BE2C (cell line): ENCODE measurements around the gene UBA7.
"Not testable (repeated sequence)": the region's sequence is repeated elsewhere in the genome, so short reads cannot be mapped to it uniquely, and the experiment has no call there.

Source experiments
- DNase-seq: peaks from one replicate; pipeline ENCODE4 v3.0.0-alpha.2; 2020
- H3K27me3 ChIP-seq: fragments of 250-450 bp; sonication (Bioruptor Pico); 2 replicates; pipeline ENCODE4 v1.5.1; 2020; ENCODE audit warnings: mild to moderate bottlenecking
- H3K36me3 ChIP-seq: fragments of 250-450 bp; sonication (Bioruptor Pico); 2 replicates; pipeline ENCODE4 v1.5.1; 2020; ENCODE audit warnings: mild to moderate bottlenecking
- H3K4me1 ChIP-seq: fragments of 250-450 bp; sonication (Bioruptor Pico); 2 replicates; pipeline ENCODE4 v1.5.1; 2020
- H3K4me3 ChIP-seq: 2 replicates; pipeline ENCODE4 v1.5.1; 2011; ENCODE audit warnings: low read depth, low read length
- H3K9me3 ChIP-seq: fragments of 250-450 bp; sonication (Bioruptor Pico); 2 replicates; pipeline ENCODE4 v1.5.1; 2020
- CTCF ChIP-seq: IDR thresholded peaks from 2 replicates; pipeline ENCODE4 v1.5.1; 2012; ENCODE audit warnings: mild to moderate bottlenecking, low read depth, low read length

UBA7 gene

GRCh38 chr3:49839193-49839809, 25.5 kb upstream of the UBA7 start:
- DNase-seq, result peak; percentile 66
- TF ChIP-seq CTCF, result peak; percentile 81
- Histone ChIP-seq H3K9me3 (no peaks in the 10 kb centered on the region), H3K4me1 (peaks cover 20% of the 10 kb centered on the region), H3K36me3 (no peaks in the 10 kb centered on the region), H3K4me3 (no peak overlapping the region), H3K27me3 (no peaks in the 10 kb centered on the region)

GRCh38 chr3:49831341-49831740, 17.6 kb upstream of the UBA7 start:
- Histone ChIP-seq H3K9me3 (no peaks in the 10 kb centered on the region), H3K27me3 (no peaks in the 10 kb centered on the region), H3K4me1 (no peaks in the 10 kb centered on the region), H3K36me3 (no peaks in the 10 kb centered on the region), H3K4me3 (no peak overlapping the region)
- DNase-seq, result no peak
- no peak for TF ChIP-seq CTCF

GRCh38 chr3:49826016-49826415, 12.3 kb upstream of the UBA7 start:
- Histone ChIP-seq H3K9me3 (no peaks in the 10 kb centered on the region), H3K27me3 (no peaks in the 10 kb centered on the region), H3K4me1 (no peaks in the 10 kb centered on the region), H3K36me3 (no peaks in the 10 kb centered on the region), H3K4me3 (no peak overlapping the region)
- no peak for TF ChIP-seq CTCF
- DNase-seq, result no peak

- not testable (repeated sequence) for H3K36me3 ChIP-seq, H3K4me1 ChIP-seq, H3K27me3 ChIP-seq, DNase-seq, H3K9me3 ChIP-seq, H3K4me3 ChIP-seq
These were observed 9.4 kb upstream of the UBA7 start for GRCh38 chr3:49823131-49823530.

DNA sequence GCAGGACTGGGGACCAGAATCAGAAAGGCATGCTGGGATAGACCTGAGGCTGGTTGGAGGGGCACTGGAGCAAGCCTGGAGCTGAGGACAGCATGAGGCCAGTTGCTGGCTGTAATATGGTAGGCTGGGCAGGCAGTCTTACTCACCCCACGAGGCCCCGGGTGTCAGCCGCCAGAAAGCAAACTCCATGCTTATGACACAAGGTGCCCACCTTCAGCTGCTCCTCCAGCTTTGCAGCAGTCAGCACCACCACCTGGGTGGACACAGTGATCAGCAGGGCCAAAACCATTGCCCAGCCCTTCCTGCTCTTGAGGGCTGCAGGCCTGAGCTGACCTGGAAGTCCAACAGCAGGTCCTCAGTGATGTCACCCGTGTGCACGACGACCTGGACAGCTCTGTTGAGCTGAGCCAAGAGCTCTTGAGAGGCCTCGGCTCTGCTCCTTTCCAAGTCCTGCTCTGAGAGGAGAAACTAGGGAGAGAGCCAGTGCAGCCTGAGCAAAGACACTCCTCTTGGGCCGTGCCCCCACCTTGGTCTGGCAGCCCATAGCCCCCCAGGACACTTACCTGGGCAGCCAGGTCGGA, 747 bp downstream of the UBA7 start:
- TF ChIP-seq CTCF, result no peak
- Histone ChIP-seq H3K36me3 (no peaks in the 10 kb centered on the region), H3K27me3 (no peaks in the 10 kb centered on the region), H3K4me1 (no peaks in the 10 kb centered on the region), H3K4me3 (no peak overlapping the region), H3K9me3 (no peaks in the 10 kb centered on the region)
- DNase-seq, result no peak

DNA sequence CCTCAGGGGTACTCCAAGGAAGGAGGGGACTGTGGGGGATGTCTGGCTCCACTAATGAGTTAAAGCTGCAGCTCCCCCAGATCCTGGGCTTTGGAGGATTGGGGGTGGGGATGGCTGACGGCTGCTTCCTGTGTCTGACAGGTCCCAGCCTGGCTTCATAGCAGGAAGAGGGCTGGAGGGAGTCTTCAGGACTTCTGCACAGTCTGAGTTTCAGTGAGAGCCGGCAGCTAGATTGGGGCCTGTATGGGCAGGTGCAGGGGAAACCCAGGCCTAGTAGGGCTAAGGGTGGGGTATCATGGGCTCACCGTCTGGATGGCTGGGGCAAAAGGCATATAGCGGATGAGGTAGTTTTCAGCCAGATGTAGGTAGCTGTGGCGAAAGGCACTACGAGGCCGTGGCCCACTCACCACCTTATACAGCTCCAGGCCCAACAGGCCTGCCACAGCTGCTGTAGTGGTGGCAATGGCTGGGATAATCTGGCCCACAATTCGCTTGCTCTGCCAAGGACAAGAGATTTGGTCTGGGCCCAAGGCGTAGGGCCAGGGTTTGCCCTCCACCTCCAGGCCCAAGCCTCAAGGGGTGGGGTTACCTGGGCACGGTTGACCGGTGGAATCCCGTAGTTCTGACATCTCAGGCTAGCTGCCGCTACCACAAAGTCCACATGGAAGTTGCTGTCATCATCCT, 6.2 kb downstream of the UBA7 start:
- DNase-seq, result no peak
- Histone ChIP-seq H3K36me3 (no peaks in the 10 kb centered on the region), H3K4me1 (peaks cover 11% of the 10 kb centered on the region), H3K9me3 (no peaks in the 10 kb centered on the region), H3K27me3 (no peaks in the 10 kb centered on the region), H3K4me3 (no peak overlapping the region)
- no peak for TF ChIP-seq CTCF
